GM23338 (cell line): ENCODE measurements around the gene MPL. TPM values are rescaled to one million over a fixed set of nuclear protein-coding genes. Genes with fewer than 3 reads are reported as not detected.

Source experiments
- ATAC-seq: fragments of 200-7000 bp; cut with Tn5 transposase; 3 replicates; pipeline ENCODE4 v1.9.1; 2020
- DNase-seq: peaks from one replicate; pipeline ENCODE4 v3.0.0-alpha.2; 2015; ENCODE audit warnings: low spot score
- H2AFZ ChIP-seq: fragments of 200-600 bp; sonication (generic); 2 replicates; pipeline ENCODE4 v1.8.0; 2016; ENCODE audit warnings: antibody characterized with exemption, mild to moderate bottlenecking, moderate library complexity
- H3F3A ChIP-seq: fragments of 200-600 bp; sonication (generic); replicated peaks from 2 replicates; pipeline ENCODE4 v1.8.0; 2017; ENCODE audit warnings: antibody characterized with exemption, mixed run types, low read depth
- H3K27ac ChIP-seq: fragments of 200-600 bp; sonication (generic); 2 replicates; pipeline ENCODE4 v1.6.1; 2016; ENCODE audit warnings: low read depth
- H3K27me3 ChIP-seq: fragments of 200-600 bp; sonication (generic); 2 replicates; pipeline ENCODE4 v1.8.0; 2016; ENCODE audit warnings: mild to moderate bottlenecking, mixed run types, moderate library complexity; ENCODE audit not compliant: insufficient read depth
- H3K36me3 ChIP-seq: fragments of 200-600 bp; sonication (generic); 2 replicates; pipeline ENCODE4 v1.8.0; 2016; ENCODE audit warnings: mild to moderate bottlenecking; ENCODE audit not compliant: insufficient read depth
- H3K4me1 ChIP-seq: fragments of 200-600 bp; sonication (generic); 2 replicates; pipeline ENCODE4 v1.8.0; 2016; ENCODE audit warnings: mild to moderate bottlenecking, moderate library complexity; ENCODE audit not compliant: insufficient read depth
- H3K4me2 ChIP-seq: fragments of 200-600 bp; sonication (generic); 2 replicates; pipeline ENCODE4 v1.7.1; 2017; ENCODE audit warnings: mixed run types
- H3K4me3 ChIP-seq: fragments of 200-600 bp; sonication (generic); 2 replicates; pipeline ENCODE4 v1.6.1; 2016; ENCODE audit warnings: mixed run types
- H3K79me2 ChIP-seq: fragments of 200-600 bp; sonication (generic); replicated peaks from 2 replicates; pipeline ENCODE4 v1.8.0; 2017; ENCODE audit warnings: mild to moderate bottlenecking; ENCODE audit not compliant: insufficient read depth
- H3K9me2 ChIP-seq: fragments of 200-600 bp; sonication (generic); 2 replicates; pipeline ENCODE4 v1.8.0; 2017; ENCODE audit not compliant: insufficient read depth
- H4K20me1 ChIP-seq: fragments of 200-600 bp; sonication (generic); replicated peaks from 2 replicates; pipeline ENCODE4 v1.8.0; 2017; ENCODE audit warnings: mild to moderate bottlenecking; ENCODE audit not compliant: insufficient read depth
- H3K27ac Mint-ChIP-seq: 2 replicates; pipeline ENCODE4 v1.8.0; 2020; ENCODE audit warnings: inconsistent platforms, mild to moderate bottlenecking, moderate library complexity, mixed read lengths
- H3K27me3 Mint-ChIP-seq: 3 replicates; pipeline ENCODE4 v1.8.0; 2022; ENCODE audit warnings: low read depth, mild to moderate bottlenecking, moderate library complexity, mixed read lengths, inconsistent platforms; ENCODE audit not compliant: insufficient read depth, poor library complexity
- H3K36me3 Mint-ChIP-seq: 3 replicates; pipeline ENCODE4 v1.8.0; 2021; ENCODE audit warnings: low read depth, mild to moderate bottlenecking, inconsistent platforms, moderate library complexity, mixed read lengths
- H3K4me1 Mint-ChIP-seq: 3 replicates; pipeline ENCODE4 v1.8.0; 2020; ENCODE audit warnings: mild to moderate bottlenecking, inconsistent platforms, mixed read lengths
- H3K4me3 Mint-ChIP-seq: 3 replicates; pipeline ENCODE4 v1.8.0; 2021; ENCODE audit warnings: moderate library complexity, mild to moderate bottlenecking, inconsistent platforms, mixed read lengths
- H3K9me3 Mint-ChIP-seq: 3 replicates; pipeline ENCODE4 v1.8.0; 2020; ENCODE audit warnings: moderate library complexity, mild to moderate bottlenecking, inconsistent platforms, mixed read lengths
- CREB1 ChIP-seq: fragments of 250-450 bp; sonication (Bioruptor Pico); IDR thresholded peaks from 2 replicates; pipeline ENCODE4 v1.5.0; 2020; ENCODE audit warnings: low read depth, mild to moderate bottlenecking, moderate library complexity
- EZH2 ChIP-seq: fragments of 200-600 bp; sonication (generic); IDR thresholded peaks from one replicate; pipeline ENCODE4 v1.8.0; 2017; ENCODE audit warnings: antibody characterized with exemption, mild to moderate bottlenecking, low read depth; ENCODE audit not compliant: unreplicated experiment
- EZH2phosphoT487 ChIP-seq: fragments of 200-600 bp; sonication (generic); IDR thresholded peaks from one replicate; pipeline ENCODE4 v1.8.1; 2018; ENCODE audit warnings: antibody characterized with exemption; ENCODE audit not compliant: unreplicated experiment
- JUNB ChIP-seq: IDR thresholded peaks from one replicate; pipeline ENCODE4 v1.6.1; 2016; ENCODE audit warnings: antibody characterized with exemption; ENCODE audit not compliant: unreplicated experiment
- NANOG ChIP-seq: IDR thresholded peaks from 2 replicates; pipeline ENCODE4 v1.6.1; 2016; ENCODE audit warnings: antibody characterized with exemption, borderline replicate concordance
- POLR2AphosphoS5 ChIP-seq: IDR thresholded peaks from 2 replicates; pipeline ENCODE4 v1.6.1; 2016; ENCODE audit warnings: antibody characterized with exemption, low read depth
- STAT1 ChIP-seq: IDR thresholded peaks from one replicate; pipeline ENCODE4 v1.6.1; 2016; ENCODE audit warnings: antibody characterized with exemption; ENCODE audit not compliant: unreplicated experiment
- ZNF114 ChIP-seq: fragments of 250-450 bp; sonication (Bioruptor Pico); IDR thresholded peaks from 2 replicates; pipeline ENCODE4 v1.5.0; 2020; ENCODE audit warnings: mild to moderate bottlenecking, moderate library complexity
- polyA plus RNA-seq: library from polyadenylated mRNA; unstranded; fragments of >200 nt; fragmentation: Nextera tagmentation; extraction: Ambion mirVana; gene quantifications from 2 replicates; pipeline ENCODE4 v1.2.1, GENCODE V29; 2016
- total RNA-seq: library from RNA; depleted of rRNA; stranded (reverse); fragments of >200 nt; shearing (Covaris generic); gene quantifications from 2 replicates; pipeline ENCODE4 v1.2.3, GENCODE V29; 2014
- TF ChIP-seq, protein P1 (sequence below), 2 experiments: fragments of 200-600 bp in 1 of 2; sonication (generic) in 1 of 2; conservative IDR thresholded peaks; 2 replicates each; pipeline versions ENCODE4 v1.5.1 to v1.6.1; 2016 to 2017; ENCODE audit warnings: antibody characterized with exemption in 2 of 2, low read depth in 2 of 2, mild to moderate bottlenecking in 2 of 2, moderate library complexity in 1 of 2
- TF ChIP-seq, protein P2 (sequence below): IDR thresholded peaks from 2 replicates; pipeline ENCODE4 v1.6.1; 2016; ENCODE audit warnings: antibody characterized with exemption
- TF ChIP-seq, protein P3 (sequence below): IDR thresholded peaks from one replicate; pipeline ENCODE4 v1.6.1; 2018; ENCODE audit warnings: antibody characterized with exemption; ENCODE audit not compliant: unreplicated experiment

Gene MPL
- total and polyA plus RNA-seq, 2 experiments from 2014 or later: not detected

DNA sequence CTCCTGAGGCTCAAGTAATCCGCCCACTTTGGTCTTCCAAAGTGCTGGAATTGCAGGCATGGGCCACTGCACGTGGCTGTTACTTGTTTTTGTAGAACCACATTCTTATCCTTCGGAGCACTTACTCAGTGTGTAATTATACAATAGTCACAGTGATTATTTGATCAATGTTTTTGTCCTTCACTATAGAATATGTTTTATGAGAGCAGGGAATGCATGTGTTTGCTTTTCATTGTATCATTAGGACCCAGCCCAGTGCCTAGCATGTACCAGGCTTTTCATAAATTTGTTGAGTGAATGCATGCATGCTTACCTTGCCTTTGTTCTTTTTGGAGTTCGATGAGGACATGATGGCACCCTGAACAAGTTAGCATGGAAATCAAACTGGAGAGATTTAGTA is 57.9 kb downstream of the MPL start:
- no peaks in the 10 kb centered on the region for H3K9me3 Mint-ChIP-seq
- no peak overlapping the region for H3K27ac Mint-ChIP-seq
- no peaks in the 10 kb centered on the region for H3K36me3 Mint-ChIP-seq
- H3K27me3 ChIP-seq: no peaks in the 10 kb centered on the region
- H3K9me2 ChIP-seq: no peaks in the 10 kb centered on the region
- H3K4me3 ChIP-seq: no peak overlapping the region
- no peak overlapping the region for H3K4me3 Mint-ChIP-seq
- H3F3A ChIP-seq: no peaks in the 10 kb centered on the region
- no peaks in the 10 kb centered on the region for H3K36me3 ChIP-seq
- peaks cover 1% of the 10 kb centered on the region; the same call in 1 of the 3 replicates for H3K4me1 Mint-ChIP-seq
- H3K27me3 Mint-ChIP-seq: no peaks in the 10 kb centered on the region
- peaks cover 8% of the 10 kb centered on the region for H3K79me2 ChIP-seq
- no peak overlapping the region for H3K27ac ChIP-seq
- H2AFZ ChIP-seq: no peak overlapping the region
- H3K4me1 ChIP-seq: 0 out of 2 replicates have a peak, but pooled peaks cover 3% of the 10 kb centered on the region
- DNase-seq (no peak), ATAC-seq (no peak)
- no peaks in the 10 kb centered on the region for H4K20me1 ChIP-seq
- H3K4me2 ChIP-seq: no peak overlapping the region
- no peak for TF ChIP-seq CREB1 (CRISPR knock-in tag)
- TF ChIP-seq, protein P1, sequence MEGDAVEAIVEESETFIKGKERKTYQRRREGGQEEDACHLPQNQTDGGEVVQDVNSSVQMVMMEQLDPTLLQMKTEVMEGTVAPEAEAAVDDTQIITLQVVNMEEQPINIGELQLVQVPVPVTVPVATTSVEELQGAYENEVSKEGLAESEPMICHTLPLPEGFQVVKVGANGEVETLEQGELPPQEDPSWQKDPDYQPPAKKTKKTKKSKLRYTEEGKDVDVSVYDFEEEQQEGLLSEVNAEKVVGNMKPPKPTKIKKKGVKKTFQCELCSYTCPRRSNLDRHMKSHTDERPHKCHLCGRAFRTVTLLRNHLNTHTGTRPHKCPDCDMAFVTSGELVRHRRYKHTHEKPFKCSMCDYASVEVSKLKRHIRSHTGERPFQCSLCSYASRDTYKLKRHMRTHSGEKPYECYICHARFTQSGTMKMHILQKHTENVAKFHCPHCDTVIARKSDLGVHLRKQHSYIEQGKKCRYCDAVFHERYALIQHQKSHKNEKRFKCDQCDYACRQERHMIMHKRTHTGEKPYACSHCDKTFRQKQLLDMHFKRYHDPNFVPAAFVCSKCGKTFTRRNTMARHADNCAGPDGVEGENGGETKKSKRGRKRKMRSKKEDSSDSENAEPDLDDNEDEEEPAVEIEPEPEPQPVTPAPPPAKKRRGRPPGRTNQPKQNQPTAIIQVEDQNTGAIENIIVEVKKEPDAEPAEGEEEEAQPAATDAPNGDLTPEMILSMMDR (conservative IDR thresholded peaks at IDR 0.05; ENCODE audit: low read depth in 2 of 2): no peak
- no peak for TF ChIP-seq JUNB
- no peak for TF ChIP-seq NANOG
- TF ChIP-seq ZNF114: no peak

DNA sequence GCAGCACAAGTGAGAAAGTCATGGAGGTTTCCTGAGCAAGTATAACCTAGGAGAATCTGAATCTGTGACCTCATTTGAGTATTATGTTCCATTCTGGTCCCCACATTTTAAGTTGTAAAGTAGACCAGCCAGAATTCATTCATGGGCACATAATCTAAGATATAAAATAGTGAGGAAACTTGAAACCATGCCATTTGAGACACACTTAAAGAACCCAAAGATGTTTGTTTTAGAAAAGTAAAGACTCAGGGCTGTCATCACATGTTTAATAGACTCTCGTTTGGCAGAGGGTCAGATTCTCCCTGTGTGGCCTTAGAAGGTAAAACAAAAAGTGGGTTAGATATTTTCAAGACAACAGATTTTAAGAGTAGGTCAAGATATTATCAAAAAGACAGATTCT is 58.4 kb downstream of the MPL start:
- Mint-ChIP-seq H3K9me3 (no peaks in the 10 kb centered on the region), H3K4me1 (no peaks in the 10 kb centered on the region), H3K27ac (no peak overlapping the region), H3K4me3 (no peak overlapping the region), H3K36me3 (no peaks in the 10 kb centered on the region), H3K27me3 (no peaks in the 10 kb centered on the region)
- Histone ChIP-seq H4K20me1 (no peaks in the 10 kb centered on the region), H2AFZ (no peak overlapping the region), H3K27me3 (no peaks in the 10 kb centered on the region), H3K79me2 (peaks cover 3% of the 10 kb centered on the region; the same call in 1 of the 2 replicates), H3K4me1 (no peaks in the 10 kb centered on the region), H3F3A (no peaks in the 10 kb centered on the region), H3K4me2 (no peak overlapping the region), H3K36me3 (no peaks in the 10 kb centered on the region), H3K9me2 (no peaks in the 10 kb centered on the region), H3K4me3 (no peak overlapping the region), H3K27ac (no peak overlapping the region)
- DNase-seq (no peak), ATAC-seq (no peak)
- TF ChIP-seq, protein P2, sequence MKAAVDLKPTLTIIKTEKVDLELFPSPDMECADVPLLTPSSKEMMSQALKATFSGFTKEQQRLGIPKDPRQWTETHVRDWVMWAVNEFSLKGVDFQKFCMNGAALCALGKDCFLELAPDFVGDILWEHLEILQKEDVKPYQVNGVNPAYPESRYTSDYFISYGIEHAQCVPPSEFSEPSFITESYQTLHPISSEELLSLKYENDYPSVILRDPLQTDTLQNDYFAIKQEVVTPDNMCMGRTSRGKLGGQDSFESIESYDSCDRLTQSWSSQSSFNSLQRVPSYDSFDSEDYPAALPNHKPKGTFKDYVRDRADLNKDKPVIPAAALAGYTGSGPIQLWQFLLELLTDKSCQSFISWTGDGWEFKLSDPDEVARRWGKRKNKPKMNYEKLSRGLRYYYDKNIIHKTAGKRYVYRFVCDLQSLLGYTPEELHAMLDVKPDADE: no peak
- TF ChIP-seq POLR2AphosphoS5 (no peak), NANOG (no peak), JUNB (no peak), EZH2 (no peak), STAT1 (no peak), EZH2phosphoT487 (no peak), ZNF114 (no peak), CREB1 (CRISPR knock-in tag) (no peak)
- TF ChIP-seq, protein P3, sequence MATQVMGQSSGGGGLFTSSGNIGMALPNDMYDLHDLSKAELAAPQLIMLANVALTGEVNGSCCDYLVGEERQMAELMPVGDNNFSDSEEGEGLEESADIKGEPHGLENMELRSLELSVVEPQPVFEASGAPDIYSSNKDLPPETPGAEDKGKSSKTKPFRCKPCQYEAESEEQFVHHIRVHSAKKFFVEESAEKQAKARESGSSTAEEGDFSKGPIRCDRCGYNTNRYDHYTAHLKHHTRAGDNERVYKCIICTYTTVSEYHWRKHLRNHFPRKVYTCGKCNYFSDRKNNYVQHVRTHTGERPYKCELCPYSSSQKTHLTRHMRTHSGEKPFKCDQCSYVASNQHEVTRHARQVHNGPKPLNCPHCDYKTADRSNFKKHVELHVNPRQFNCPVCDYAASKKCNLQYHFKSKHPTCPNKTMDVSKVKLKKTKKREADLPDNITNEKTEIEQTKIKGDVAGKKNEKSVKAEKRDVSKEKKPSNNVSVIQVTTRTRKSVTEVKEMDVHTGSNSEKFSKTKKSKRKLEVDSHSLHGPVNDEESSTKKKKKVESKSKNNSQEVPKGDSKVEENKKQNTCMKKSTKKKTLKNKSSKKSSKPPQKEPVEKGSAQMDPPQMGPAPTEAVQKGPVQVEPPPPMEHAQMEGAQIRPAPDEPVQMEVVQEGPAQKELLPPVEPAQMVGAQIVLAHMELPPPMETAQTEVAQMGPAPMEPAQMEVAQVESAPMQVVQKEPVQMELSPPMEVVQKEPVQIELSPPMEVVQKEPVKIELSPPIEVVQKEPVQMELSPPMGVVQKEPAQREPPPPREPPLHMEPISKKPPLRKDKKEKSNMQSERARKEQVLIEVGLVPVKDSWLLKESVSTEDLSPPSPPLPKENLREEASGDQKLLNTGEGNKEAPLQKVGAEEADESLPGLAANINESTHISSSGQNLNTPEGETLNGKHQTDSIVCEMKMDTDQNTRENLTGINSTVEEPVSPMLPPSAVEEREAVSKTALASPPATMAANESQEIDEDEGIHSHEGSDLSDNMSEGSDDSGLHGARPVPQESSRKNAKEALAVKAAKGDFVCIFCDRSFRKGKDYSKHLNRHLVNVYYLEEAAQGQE: no peak
- TF ChIP-seq, protein P1 (conservative IDR thresholded peaks at IDR 0.05; ENCODE audit: low read depth in 2 of 2): no peak
